Lung (tissue), 12 donors: ENCODE data around the gene CELA2B. TPM values are rescaled to one million over a fixed set of nuclear protein-coding genes. Genes with fewer than 3 reads are reported as not detected.
"Not testable (repeated sequence)": the region's sequence is repeated elsewhere in the genome, so short reads cannot be mapped to it uniquely, and the experiment has no call there.

Experiments
- ATAC-seq: fragments of 200-7000 bp; cut with Tn5 transposase; one replicate; pipeline ENCODE4 v1.9.1; 2020; ENCODE audit warnings: moderate number of reproducible peaks; ENCODE audit not compliant: insufficient read depth, low FRiP score
- DNase-seq, 3 donors: peaks; one replicate each; pipeline ENCODE4 v3.0.0-alpha.2; 2013 to 2017
- H3K27ac ChIP-seq, 2 donors: one replicate each; pipeline ENCODE4 v1.5.1; 2013; ENCODE audit warnings: mild to moderate bottlenecking in 2 of 2, moderate library complexity in 2 of 2, control low read depth in 1 of 2, inconsistent platforms in 1 of 2, low read depth in 1 of 2, low read length in 1 of 2
- H3K27me3 ChIP-seq, 3 donors: one replicate each; pipeline ENCODE4 v1.5.1; 2013; ENCODE audit warnings: low read length in 2 of 3; ENCODE audit not compliant: control insufficient read depth in 3 of 3, insufficient read depth in 3 of 3
- H3K36me3 ChIP-seq, 4 donors: one replicate each; pipeline ENCODE4 v1.5.1; 2013; ENCODE audit warnings: low read length in 4 of 4, mild to moderate bottlenecking in 1 of 4, moderate library complexity in 1 of 4; ENCODE audit not compliant: control insufficient read depth in 4 of 4, insufficient read depth in 4 of 4
- H3K4me1 ChIP-seq, 5 donors: one replicate each; pipeline ENCODE4 v1.5.1; 2013; ENCODE audit warnings: low read length in 5 of 5, mild to moderate bottlenecking in 2 of 5, moderate library complexity in 1 of 5; ENCODE audit not compliant: control insufficient read depth in 5 of 5, insufficient read depth in 5 of 5
- H3K4me3 ChIP-seq: one replicate; pipeline ENCODE4 v1.5.1; 2013; ENCODE audit warnings: mild to moderate bottlenecking, control low read depth, moderate library complexity
- H3K9ac ChIP-seq, 2 donors: one replicate each; pipeline ENCODE4 v1.5.1; 2013; ENCODE audit warnings: low read length in 2 of 2, control low read depth in 1 of 2; ENCODE audit not compliant: insufficient read depth in 1 of 2
- H3K9me3 ChIP-seq, 4 donors: one replicate each; pipeline ENCODE4 v1.5.1; 2013; ENCODE audit warnings: low read length in 3 of 4, mild to moderate bottlenecking in 1 of 4, moderate library complexity in 1 of 4; ENCODE audit not compliant: control insufficient read depth in 4 of 4, insufficient read depth in 3 of 4
- CTCF ChIP-seq: IDR thresholded peaks from 2 replicates; pipeline ENCODE4 v1.5.1; 2012; ENCODE audit warnings: mild to moderate bottlenecking; ENCODE audit errors: control extremely low read depth, extremely low read depth
- WGBS, 2 donors: extraction: QIAGEN DNeasy Blood & Tissue Kit; methylation state at CpG; one replicate each; pipeline ENCODE4 v1.1.7; 2013; 5-methylcytosine and 5-hydroxymethylcytosine counted together
- polyA plus RNA-seq, 2 donors: library from polyadenylated mRNA; stranded (reverse); fragments of 200-250 nt; gene quantifications; one replicate each; pipeline ENCODE4 v1.2.1, GENCODE V29; 2013
- total RNA-seq, 2 donors: library from RNA; depleted of rRNA in 1 of 2; stranded (reverse); fragments of >200 nt in 1 of 2; gene quantifications; one replicate each; pipeline ENCODE4 v1.2.1, GENCODE V29; 2014 to 2021
- donor health status: control.
- donor health status: control.
- donor health status: Bipolar disorder and iron deficiency.
- donor health status: healthy.
- donor health status: DM: yes; HTN: yes; CAD: no.

CELA2B gene
- total and polyA plus RNA-seq, 4 donors, result 0.63 to 1.3 TPM; not detected in 2

- no peak overlapping the region for H3K9ac ChIP-seq
- no peak for TF ChIP-seq CTCF
- 91% methylated on average over 8 of the region's 8 CpGs for WGBS, 2 donors
- DNase-seq (no peak), ATAC-seq (no peak)
- no peak overlapping the region for H3K27ac ChIP-seq
- H3K27me3 ChIP-seq, result no peaks in the 10 kb centered on the region
- no peaks in the 10 kb centered on the region for H3K9me3 ChIP-seq
- H3K4me1 ChIP-seq, result peaks cover 0 to 4% (median 0%) of the 10 kb centered on the region in 5 donors
- H3K36me3 ChIP-seq, result peaks cover 0 to 10% (median 4%) of the 10 kb centered on the region in 4 donors
- no peak overlapping the region for H3K4me3 ChIP-seq
Observed at GRCh38 chr1:15510611-15511405, 34.9 kb downstream of the CELA2B start.

- TF ChIP-seq CTCF, result no peak
- no peak for ATAC-seq
- H3K36me3 ChIP-seq, result peaks cover 0 to 16% (median 7%) of the 10 kb centered on the region in 4 donors
- no peak overlapping the region for H3K27ac ChIP-seq
- no peaks in the 10 kb centered on the region for H3K4me1 ChIP-seq
- no peak overlapping the region for H3K9ac ChIP-seq
- H3K4me3 ChIP-seq, result no peak overlapping the region
- no peak for DNase-seq
- WGBS, 2 donors, result 86 to 88% methylated on average over 4 of the region's 4 CpGs
- no peaks in the 10 kb centered on the region for H3K9me3 ChIP-seq
- no peaks in the 10 kb centered on the region for H3K27me3 ChIP-seq
Observed at GRCh38 chr1:15513192-15513591, 37.3 kb downstream of the CELA2B start.

GRCh38 chr1:15513919-15514318, 38.0 kb downstream of the CELA2B start:
- no peaks in the 10 kb centered on the region for H3K9me3 ChIP-seq
- no peaks in the 10 kb centered on the region for H3K27me3 ChIP-seq
- TF ChIP-seq CTCF, result no peak
- ATAC-seq (no peak), DNase-seq (no peak)
- no peak overlapping the region for H3K27ac ChIP-seq
- H3K9ac ChIP-seq, result no peak overlapping the region
- H3K36me3 ChIP-seq, result peaks cover 0 to 16% (median 8%) of the 10 kb centered on the region in 4 donors
- no peak overlapping the region for H3K4me3 ChIP-seq
- no peaks in the 10 kb centered on the region for H3K4me1 ChIP-seq
- 93 to 94% methylated on average over 3 of the region's 3 CpGs for WGBS, 2 donors

- not testable (repeated sequence) for DNase-seq, H3K9ac ChIP-seq, H3K9me3 ChIP-seq, H3K4me1 ChIP-seq, H3K27me3 ChIP-seq, H3K27ac ChIP-seq, H3K4me3 ChIP-seq, ATAC-seq
- peaks cover 0 to 16% (median 8%) of the 10 kb centered on the region in 4 donors for H3K36me3 ChIP-seq
- WGBS, 2 donors, result 93 to 95% methylated on average over 5 of the region's 5 CpGs
Observed at GRCh38 chr1:15514557-15514956, 38.7 kb downstream of the CELA2B start.
